Adipose tissue (tissue), 3 donors: ENCODE data around the gene ARHGAP1. TPM values are rescaled to one million over a fixed set of nuclear protein-coding genes. Genes with fewer than 3 reads are reported as not detected.
"Not testable (repeated sequence)": the region's sequence is repeated elsewhere in the genome, so short reads cannot be mapped to it uniquely, and the experiment has no call there.

Experiments used
- H3K27ac ChIP-seq: one replicate; pipeline ENCODE4 v1.5.1; 2013; ENCODE audit warnings: low read depth, low read length
- WGBS, 3 donors: extraction: QIAGEN DNeasy Blood & Tissue Kit; methylation state at CpG; one replicate each; pipeline ENCODE4 v1.1.7; 2013; 5-methylcytosine and 5-hydroxymethylcytosine counted together
- polyA plus RNA-seq, 3 donors: library from polyadenylated mRNA; stranded (reverse); fragments of 200-250 nt; gene quantifications; one replicate each; pipeline ENCODE4 v1.2.3, GENCODE V29; 2013
- donor health status: healthy with polysubstance abuse.
- donor health status: Bipolar disorder and iron deficiency.
- donor health status: healthy.

ARHGAP1 gene
- polyA plus RNA-seq, 3 donors, result 20.4 to 57.6 (median 47.7) TPM

DNA sequence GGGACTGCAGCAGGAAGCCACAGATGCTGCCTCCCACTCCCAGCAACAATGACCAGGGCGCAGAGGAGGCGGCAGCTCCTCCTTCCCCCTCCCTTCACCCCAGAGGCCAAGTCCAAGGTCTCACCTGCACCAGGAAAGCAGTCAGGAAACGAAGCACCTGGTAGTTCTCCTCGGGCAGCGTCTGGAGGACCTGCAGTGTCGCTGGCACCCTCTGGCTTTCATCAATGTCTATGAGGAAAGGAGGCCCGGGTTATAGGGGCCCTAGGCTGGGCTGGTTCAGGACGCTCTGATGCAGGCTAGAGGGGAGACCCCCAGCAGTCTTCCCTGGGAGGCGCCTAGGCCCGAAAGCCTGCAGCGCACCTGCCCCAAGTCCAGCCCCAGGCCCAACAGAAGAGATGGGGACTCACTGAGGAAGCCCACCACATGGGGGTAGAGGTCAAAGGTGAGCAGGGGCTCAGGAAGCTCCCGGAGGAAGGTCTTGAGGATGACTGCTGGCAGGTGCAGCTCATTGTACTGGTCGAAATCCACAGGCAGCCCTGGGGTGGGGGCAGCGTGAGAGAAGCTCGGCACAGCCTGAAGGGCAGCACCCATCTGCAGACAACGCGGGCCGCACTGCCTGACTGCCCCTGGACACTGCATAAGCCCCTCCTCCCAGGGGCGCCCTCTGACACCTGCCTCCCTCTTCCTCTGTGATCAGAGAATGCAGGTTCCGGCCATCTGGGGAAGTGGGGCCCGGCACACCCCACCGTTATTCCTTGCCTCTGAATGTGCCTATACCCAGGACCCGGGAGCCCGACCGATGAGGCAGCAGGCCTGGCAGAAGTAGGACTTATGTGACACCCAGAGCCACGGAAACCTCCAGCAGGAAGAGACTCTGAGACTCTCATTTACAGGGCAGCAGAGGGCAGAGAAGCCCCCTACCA is 20.9 kb downstream of the ARHGAP1 start:
- no peak overlapping the region for H3K27ac ChIP-seq
- 58 to 93% (median 91%) methylated on average over 24 to 26 of the region's 26 CpGs for WGBS, 3 donors

DNA sequence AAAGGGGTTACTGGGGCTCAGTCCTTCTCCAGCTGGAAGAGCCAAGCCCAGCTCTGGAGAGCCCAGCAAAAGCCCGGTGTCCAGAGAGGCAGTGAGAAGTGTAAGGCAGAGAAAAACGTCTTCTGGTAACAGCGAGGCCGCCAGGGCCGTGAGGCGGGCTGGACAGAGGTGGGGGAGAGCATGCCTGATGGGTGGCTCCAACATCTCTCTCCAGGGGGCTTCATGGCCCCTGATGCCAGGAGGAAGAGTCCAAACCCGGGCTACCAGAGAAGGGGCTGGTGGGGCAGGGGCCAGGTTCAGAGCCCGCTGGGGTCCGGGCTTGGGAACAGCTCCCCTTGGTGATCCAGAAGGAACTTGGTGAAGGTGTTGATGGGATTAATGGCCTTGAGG is 21.7 kb downstream of the ARHGAP1 start:
- 84 to 93% (median 93%) methylated on average over 9 of the region's 9 CpGs for WGBS, 3 donors

DNA sequence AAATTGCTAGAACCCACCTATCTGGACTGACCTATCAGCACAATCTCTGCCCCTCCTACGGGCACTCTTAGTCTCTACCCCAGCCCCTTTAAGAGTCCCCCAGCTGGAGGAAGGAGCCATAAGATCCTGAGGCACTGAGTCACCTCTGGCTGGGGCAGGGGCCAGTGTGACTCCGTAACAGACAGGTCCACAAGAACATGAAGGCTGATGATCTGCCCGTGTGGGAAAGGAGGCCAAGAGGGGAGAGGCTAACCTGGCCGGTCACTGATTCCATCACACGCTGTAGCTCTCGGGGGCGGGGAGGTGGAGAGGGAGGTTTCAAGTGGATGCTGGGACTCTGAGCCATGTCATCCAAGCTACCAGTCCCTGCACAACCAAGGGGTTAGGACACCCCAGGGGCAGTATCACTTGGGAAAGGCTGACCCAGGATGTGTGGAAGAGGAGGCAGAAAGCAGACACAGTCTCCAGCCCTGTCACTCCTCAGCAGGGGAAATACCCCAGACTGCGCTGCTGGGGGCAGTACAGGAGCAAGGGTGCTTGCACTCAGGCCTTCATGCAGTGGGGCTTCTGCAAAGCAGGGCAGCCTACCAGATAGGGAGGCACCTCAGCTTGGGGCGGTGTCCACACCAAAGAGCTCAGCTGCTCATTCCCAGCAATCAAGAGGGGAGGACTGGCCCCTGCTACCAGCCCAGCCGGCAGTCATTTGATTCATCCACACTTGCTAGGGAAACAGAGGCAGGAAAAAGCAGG is 22.3 kb downstream of the ARHGAP1 start:
- H3K27ac ChIP-seq, result no peak overlapping the region
- WGBS, 3 donors, result 73 to 88% (median 88%) methylated on average over 10 of the region's 10 CpGs

More for the DNA sequence above, 21.7 kb downstream of the ARHGAP1 start:
- H3K27ac ChIP-seq, result no peak overlapping the region

DNA sequence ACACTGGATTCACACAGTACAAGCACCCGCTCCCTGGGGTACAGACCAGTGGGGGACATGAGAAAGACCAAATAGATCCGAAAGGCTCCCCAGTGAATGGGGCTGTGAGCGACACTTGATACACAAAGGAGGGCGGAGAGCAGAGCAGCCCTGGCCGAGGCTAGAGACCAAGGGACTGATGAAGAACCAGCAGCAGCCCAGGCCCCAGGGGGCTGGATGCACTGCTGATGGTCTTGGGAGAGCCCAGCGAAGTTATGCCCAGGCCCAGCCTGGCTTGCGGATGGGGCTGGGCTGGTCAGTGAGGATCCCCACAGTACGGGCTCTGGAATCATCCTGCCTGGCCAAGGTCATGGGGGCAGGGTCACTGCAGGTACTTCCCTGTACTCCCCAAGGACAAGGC is 23.2 kb downstream of the ARHGAP1 start:
- H3K27ac ChIP-seq, result peak overlapping the region; percentile 28
- 72 to 95% (median 81%) methylated on average over 8 of the region's 8 CpGs for WGBS, 3 donors

DNA sequence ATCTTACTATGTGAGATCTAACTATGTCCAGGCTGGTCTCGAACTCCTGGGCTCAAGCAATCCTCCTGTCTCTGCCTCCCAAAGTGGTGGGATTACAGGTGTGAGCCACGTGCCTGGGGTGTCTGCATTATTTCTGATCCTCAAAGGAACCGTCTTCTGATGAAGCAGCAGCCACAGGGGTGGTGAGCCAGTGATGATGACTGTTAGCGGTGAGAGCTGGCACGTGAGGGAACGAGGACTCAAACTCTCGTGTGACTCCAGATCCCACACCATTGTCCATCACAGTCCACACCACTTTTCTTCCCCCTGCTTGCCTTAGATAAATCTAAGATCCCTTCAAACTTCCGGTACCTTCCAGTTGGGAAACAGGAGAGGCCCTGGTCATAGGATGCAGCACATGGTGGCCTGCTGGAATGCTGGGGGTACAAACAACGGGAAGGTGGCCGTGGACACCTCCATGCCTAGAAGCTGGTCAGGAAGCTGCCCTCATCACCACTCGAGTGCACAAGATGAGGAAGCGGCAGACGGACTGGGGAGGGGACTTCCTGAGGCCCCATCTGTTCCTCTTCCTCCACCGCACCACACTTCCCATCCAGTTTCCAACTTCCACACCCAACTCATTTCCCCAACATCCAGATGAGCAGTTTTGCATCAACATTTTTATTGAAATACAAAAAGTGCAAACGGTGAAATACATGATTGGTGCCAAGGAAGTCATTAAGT is 23.8 kb downstream of the ARHGAP1 start:
- WGBS, 3 donors, result 55 to 84% (median 59%) methylated on average over 15 of the region's 15 CpGs
- H3K27ac ChIP-seq, result peak overlapping the region; percentile 19

DNA sequence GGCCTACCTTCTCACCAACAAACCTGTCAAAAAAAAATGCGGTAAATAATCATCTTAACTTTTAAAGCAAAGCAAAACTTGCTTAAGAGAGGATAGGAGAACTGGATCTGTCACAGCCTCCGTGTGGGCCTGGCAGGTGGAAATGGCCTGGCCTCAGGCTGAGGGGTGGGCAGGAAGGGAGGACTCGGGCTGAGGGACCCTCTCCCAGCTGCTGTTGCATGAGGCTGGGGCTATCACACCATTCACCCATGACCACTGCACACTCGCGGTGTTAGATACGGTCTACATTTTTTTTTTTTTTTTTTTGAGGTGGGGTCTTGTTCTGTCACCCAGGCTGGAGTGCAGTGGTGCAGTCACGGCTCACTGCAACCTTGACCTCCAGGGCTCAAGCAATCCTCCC is 24.5 kb downstream of the ARHGAP1 start:
- 65 to 87% (median 86%) methylated on average over 7 of the region's 7 CpGs for WGBS, 3 donors
- H3K27ac ChIP-seq, result no peak overlapping the region

DNA sequence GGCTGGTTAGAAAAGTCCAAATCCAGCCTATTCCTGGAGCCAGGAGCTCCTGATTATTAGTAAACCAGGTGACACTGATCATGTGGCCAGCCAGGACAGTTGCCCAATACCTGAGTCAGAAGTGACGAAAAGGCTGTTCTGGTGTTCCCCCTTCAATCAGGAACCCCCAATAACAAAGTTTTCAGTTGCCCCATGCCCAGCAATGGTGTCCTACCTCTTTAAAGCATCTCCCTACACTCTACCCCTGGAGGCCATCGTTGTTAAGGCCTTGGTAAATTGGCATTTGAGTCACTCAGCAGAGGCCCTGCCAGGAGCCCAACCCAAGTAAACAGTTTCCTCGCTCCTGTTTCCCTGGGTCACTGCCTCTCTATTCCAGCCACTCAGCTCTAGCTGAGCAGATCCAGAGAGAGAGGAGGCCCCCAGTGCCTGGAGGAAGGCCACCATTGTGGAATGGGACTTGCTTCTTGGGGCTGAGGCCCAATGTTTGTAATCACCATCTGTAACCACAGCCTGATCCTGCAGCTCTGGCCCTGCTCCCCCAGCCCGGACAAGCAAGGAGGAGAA is 25.0 kb downstream of the ARHGAP1 start:
- H3K27ac ChIP-seq, result no peak overlapping the region
- WGBS, 3 donors, result 19 to 39% (median 31%) methylated on average over 4 of the region's 4 CpGs

DNA sequence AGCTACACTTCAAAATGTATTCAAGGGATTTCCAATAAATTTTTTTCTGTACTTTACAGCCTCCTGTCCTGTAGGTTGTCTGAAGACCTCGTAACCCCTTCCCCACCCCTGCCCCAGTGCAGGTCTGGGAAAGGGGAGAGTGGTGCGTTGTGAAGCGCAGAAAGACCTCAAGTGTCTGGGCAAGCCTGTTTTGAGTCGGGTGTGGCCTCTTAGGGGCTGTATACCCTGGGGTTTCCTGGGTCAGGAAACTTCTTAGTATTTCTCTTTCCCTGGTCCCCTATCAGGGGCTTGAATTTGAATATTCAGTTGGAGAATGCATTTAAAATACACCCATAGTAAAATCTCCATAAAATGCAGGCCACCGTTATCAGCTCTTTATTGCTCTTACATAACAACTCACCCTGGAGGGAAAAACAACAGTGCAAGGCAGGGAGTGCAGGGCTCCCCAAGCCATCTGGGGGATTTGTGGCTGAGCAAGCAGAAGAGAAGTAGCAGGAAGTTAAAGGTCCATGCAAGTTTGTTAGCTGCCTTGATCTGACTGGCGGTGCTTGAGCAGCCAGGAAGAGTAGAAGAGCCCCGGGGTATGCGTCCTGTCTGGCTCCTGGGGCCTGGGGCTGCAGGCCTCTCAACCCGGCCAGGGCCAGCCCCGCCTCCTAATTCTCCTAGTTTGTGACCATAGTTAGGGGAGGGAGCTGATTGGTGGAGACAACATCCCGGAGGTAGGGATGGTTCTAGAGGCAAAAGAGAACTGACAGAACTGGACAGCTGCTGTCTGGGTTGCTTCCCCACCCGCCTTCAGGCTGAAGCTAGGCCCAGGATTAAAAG is 25.7 kb downstream of the ARHGAP1 start:
- whole genome bisulfite sequencing, 3 donors, result 36 to 47% (median 38%) methylated on average over 12 of the region's 12 CpGs
- no peak overlapping the region for H3K27ac ChIP-seq

DNA sequence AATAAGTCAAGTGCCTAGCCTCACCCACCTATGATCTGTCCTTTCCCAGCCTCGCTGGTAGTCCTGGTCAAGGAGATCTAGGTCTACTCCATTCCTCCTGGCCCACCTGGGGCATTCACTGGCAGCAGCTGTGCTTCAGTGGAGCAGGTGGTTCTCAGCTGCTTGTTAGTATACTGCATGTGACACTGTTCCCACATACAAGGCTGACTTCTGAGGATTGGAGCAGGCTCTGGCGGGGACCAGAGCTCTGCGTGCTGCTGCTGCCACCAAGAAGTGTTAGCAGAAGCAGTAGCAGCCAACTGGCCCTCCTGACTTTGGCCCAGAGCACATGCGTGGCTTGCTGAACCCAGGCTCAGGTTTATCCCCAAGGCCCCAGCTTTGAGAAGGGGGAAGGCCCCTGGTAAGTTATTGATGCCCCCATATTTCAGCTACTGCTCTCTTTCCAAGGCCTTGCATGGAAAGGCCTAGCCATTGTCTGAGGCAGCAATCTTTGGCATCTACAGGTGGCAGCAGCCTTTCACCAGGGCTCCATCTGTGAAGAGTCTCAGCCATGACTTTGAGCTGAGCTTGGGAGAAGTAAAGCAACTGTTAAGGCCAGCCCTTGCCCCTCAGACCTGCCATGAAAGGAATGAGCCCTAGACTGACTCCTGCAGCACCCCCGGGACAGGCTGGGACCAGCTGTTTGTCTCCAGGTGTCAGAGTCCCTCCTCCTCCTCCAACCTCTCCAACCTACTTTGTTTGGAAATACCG is 26.5 kb downstream of the ARHGAP1 start:
- 42 to 90% (median 89%) methylated on average over 6 of the region's 6 CpGs for WGBS, 3 donors
- H3K27ac ChIP-seq, result no peak overlapping the region

DNA sequence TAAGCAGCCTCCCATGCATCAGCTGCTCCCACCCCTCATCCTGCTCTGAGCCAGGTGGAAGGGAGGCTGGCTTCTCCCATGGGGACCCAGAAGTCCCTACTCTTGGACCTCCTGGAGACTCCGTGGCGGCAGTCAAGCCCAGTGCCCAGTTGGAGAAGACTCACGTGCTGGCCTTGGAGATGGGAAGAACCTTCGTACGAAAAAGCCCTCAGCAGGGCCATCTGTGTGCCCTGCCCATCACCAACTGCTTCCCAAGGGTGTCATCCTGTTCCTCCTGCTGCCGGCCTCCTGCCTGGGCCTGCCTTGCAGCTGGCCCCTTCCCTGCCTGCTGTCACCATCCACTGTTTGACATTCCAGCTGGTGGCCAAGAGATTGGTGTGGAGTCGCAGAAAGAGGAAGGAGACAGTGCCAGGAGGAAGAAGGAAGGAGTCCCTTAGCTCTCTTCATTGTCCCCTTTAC is 28.0 kb downstream of the ARHGAP1 start:
- no peak overlapping the region for H3K27ac ChIP-seq
- 70 to 81% (median 73%) methylated on average over 6 of the region's 7 CpGs for WGBS, 3 donors

DNA sequence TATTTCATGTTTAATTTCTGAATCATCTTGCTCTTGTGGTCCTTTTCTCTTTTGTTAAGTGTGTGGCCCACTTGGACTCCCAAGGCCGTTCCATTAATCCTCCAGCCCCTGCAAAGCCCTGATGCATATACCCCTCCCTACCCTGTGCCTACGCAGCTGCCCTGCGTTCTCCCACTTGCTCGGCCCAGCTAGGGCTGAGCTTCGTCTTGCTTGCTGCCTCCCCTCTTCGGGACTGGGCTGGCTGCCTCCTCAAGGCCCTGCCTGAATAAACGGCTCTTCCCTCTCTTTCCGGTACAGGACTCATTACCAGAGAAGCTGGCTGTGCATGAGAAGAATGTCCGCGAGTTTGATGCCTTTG is 28.5 kb downstream of the ARHGAP1 start:
- WGBS, 3 donors, result 88 to 91% (median 89%) methylated on average over 10 of the region's 10 CpGs
- H3K27ac ChIP-seq, result no peak overlapping the region

DNA sequence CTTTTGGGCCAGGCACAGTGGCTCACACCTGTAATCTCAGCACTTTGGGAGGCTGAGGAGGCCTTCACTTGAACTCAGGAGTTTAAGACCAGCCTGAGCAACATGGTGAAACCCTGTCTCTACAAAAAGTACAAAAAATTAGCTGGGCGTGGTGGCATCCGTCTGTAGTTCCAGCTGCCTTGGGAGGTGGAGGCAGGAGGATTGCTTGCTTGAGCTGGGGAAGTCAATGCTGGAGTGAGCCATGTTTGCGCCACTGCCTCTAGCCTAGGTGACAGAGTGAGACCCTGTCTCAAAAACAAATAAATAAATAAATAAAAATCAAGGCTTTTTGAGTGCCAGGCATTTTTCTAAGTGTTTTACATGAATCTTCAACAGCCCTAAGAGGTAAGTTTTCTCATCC is 29.9 kb downstream of the ARHGAP1 start:
- H3K27ac ChIP-seq, result not testable (repeated sequence)
- 74 to 96% (median 77%) methylated on average over 3 of the region's 3 CpGs for WGBS, 3 donors

DNA sequence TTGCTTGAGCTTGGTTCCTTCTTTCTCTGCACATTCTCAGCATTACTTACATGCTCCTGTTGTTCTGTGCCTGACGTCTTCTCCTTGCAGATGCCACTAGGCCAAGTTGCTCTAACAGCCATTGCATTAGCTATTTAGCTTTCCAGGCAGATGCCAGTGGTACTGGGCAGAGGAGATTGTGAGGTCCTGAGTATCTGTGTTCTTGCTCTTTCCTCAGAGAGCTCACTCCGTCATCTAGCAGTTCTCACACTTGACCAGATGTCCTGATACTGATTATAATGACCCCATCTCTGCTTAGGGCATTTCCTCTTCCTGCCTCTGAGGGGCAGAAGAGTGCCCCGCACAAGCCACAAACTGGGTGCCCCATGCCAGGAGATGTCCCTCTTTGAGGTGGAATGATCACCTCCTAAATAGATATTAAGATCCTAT is 30.7 kb downstream of the ARHGAP1 start:
- no peak overlapping the region for H3K27ac ChIP-seq
- WGBS, 3 donors, result 59 to 76% (median 61%) methylated on average over 3 of the region's 3 CpGs

DNA sequence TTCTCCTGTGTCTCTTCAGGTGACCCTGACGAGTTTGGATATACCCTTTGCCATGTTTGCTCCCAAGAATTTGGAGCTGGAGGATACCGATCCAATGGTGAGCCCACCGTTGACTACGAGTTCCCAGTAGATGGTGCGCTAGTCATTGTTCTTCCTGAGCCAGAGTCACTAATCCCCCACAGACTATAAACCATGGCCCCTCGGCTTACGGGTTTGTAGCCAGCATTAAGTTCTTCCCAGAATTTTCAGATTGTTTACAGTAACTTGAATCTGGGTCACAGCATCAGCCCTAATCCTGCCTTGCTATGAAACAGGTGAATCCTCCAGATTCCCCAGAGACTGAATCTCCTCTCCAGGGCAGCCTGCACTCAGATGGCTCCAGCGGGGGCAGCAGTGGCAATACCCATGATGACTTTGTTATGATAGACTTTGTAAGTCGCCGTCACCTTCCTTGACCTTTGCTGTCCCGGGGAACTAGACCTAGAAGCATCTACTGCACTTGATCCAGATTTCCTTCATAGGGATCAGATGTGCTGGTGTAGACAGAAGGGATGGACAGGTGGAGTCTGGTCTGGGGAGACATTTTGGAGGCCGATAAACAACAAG is 31.8 kb downstream of the ARHGAP1 start:
- H3K27ac ChIP-seq, result no peak overlapping the region
- 91 to 94% (median 92%) methylated on average over 12 of the region's 12 CpGs for WGBS, 3 donors

DNA sequence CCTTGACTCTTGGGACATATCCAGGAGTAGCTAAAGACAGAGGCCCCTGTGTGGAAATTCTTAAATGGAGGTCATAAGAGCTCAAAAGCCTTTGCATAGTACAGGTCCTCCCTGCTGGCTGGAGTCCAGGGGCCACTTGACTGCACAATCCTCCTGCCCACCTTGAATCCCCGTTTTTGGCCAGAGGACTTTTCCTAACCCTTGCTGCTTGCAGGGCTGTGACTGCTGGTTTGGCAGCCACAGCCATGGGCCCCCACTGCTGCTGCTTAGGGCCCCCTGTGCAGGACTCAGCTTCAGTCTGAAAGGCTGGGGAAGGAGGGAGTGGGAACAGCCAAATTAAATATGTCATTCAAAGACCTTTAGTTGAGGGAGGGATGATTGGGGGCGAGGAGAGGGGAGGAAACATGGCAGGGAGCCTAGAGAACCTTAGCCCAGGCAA is 33.4 kb downstream of the ARHGAP1 start:
- H3K27ac ChIP-seq, result peak overlapping the region; percentile 2
- WGBS, 3 donors, result 50 to 59% (median 54%) methylated on average over 2 of the region's 2 CpGs

DNA sequence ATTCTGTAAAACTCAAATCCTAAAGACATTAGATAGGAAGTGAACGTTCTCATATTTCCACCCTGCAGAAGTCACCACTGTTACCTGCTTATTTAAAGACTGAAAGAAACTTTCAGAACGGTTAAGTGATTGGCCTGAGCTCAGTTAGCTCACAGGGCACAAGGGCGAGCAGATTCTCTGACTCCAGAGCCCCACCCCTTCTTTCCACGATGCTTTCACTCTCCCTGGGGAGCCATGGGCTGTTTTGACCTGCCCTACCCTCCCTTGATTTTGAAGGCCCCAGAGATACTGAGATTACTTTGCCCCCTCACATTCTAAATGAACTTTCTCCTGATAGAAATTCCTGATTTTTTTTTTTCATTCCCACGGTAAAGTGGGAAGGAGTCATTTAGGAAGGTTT is 33.9 kb downstream of the ARHGAP1 start:
- WGBS, 3 donors, result 53 to 65% (median 55%) methylated on average over 5 of the region's 5 CpGs

DNA sequence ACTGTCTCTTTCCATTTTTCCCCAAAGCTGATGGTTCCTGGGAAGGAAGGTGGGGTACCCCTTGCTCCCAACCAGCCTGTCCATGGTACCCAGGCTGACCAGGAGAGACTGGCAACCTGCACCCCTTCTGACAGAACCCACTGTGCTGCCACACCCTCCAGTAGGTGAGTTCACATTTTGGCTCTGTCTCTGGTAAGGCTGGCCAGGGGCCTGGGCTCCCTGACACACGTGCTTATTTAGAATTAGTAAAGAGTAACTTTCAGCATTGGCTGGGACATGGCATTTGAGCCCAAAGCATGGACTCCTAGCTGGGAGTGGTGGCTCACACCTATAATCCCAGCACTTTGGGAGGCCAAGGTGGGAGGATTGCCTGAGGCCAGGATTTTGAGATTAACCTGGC is 35.1 kb downstream of the ARHGAP1 start:
- H3K27ac ChIP-seq, result no peak overlapping the region
- 80 to 90% (median 85%) methylated on average over 1 of the region's 1 CpG for WGBS, 3 donors

More for the DNA sequence above, 33.9 kb downstream of the ARHGAP1 start:
- H3K27ac ChIP-seq, result no peak overlapping the region
